GM10847 (cell line): ENCODE data around the gene ATP1B1.

Source experiments
- POLR2A ChIP-seq: IDR thresholded peaks from 2 replicates; pipeline ENCODE4 v1.6.1; 2011; ENCODE audit not compliant: insufficient read length; ENCODE audit errors: extremely low read depth

The ATP1B1 gene

GRCh38 chr1:169106095-169106920 is at the start of gene ATP1B1:
Gene ATP1B1, plus strand, starts transcription at chr1:169106690. Its CDS starts 140 bp downstream, at chr1:169106830.
- TF ChIP-seq POLR2A, result peak; percentile 75

- no peak for TF ChIP-seq POLR2A
Measured at GRCh38 chr1:169059421-169059820, 47.1 kb upstream of the ATP1B1 start.

GRCh38 chr1:169060043-169060722 is 46.3 kb upstream of the ATP1B1 start:
- no peak for TF ChIP-seq POLR2A

- TF ChIP-seq POLR2A, result no peak
Measured at GRCh38 chr1:169060919-169061639, 45.4 kb upstream of the ATP1B1 start.

DNA sequence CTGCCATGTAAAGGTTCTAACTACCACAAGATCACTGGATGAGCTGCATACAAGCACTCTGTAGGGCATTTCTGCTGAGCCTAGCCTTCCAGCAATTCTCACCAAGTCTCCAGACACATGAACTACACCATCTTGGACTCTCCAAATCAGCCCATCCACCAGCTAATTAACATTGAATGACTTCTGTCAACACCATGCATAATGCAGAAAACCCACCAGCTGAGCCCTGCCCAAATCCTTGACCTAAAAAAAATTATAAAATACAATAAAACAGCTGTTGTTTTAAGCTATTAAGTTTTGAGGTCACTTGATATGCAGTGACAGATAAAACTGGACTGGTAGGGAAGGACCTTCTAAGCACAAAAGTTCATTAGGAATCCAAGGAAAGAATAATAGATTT is 44.3 kb upstream of the ATP1B1 start:
- TF ChIP-seq POLR2A, result no peak

DNA sequence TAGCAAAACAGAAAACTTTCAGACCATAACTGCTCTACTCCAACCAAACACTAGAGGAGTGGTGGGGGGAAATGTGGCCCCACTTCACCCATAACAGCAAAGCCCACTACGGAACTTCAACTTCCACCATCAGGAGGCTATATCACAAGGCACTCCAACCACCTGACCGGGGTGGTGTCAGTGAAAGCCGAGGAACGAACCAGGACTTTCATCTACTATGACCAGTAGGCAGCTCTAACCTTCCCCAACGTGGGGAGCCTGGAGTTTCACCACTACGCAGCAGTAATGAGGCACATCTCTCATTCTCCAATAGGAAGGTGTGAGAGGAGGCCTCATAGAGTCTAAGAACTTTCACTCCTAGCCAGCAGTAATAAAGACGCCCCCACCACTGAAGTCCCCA is 42.4 kb upstream of the ATP1B1 start:
- TF ChIP-seq POLR2A, result no peak

- no peak for TF ChIP-seq POLR2A
Measured at GRCh38 chr1:169070547-169070946, 35.9 kb upstream of the ATP1B1 start.

- no peak for TF ChIP-seq POLR2A
Measured at GRCh38 chr1:169070958-169071357, 35.5 kb upstream of the ATP1B1 start.

GRCh38 chr1:169072945-169073725 is 33.4 kb upstream of the ATP1B1 start:
- no peak for TF ChIP-seq POLR2A

GRCh38 chr1:169078163-169078883 is 28.2 kb upstream of the ATP1B1 start:
- no peak for TF ChIP-seq POLR2A

- no peak for TF ChIP-seq POLR2A
Measured at GRCh38 chr1:169081503-169082123, 24.9 kb upstream of the ATP1B1 start.

GRCh38 chr1:169085911-169086310 is 20.6 kb upstream of the ATP1B1 start:
- TF ChIP-seq POLR2A, result no peak

DNA sequence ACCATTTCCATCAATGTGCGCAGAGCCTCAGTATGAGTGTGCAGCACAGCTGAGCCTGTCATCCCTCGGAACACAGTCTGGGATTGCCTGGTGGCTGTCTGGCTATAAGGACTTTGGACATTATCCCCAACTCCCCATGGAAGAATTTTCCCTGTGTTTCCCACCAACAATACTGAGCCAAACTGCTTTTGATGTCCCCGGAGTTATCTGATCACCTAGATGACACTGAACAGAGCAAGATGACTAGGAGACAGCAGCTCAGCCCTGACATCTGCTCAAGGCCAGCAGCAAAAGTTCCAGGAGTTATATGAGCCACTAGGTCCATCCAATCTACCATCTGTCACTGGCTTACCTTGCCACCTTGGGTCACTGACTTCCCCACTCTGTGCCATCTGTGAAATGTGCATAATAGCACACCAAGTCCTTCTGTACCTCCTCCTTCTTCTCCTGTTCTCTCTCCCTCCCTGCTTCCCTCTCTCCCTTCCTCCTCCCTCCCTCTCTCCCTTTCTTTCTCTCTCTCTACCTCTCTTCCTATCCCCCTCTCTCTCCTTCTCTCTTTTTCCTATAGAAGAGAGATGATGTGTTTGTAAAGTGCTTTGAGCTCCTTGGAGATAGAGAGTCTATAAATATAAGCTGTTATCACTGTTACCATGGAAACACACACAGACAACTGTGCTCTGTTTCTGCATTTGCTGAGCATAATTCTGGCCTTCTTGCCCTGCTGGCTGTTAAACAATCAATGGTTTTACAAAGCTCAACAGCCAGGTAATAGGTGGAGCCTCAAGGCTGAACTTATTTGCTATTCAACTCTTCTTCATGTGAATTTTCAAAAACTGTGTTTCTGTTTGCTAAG is 19.7 kb upstream of the ATP1B1 start:
- no peak for TF ChIP-seq POLR2A

DNA sequence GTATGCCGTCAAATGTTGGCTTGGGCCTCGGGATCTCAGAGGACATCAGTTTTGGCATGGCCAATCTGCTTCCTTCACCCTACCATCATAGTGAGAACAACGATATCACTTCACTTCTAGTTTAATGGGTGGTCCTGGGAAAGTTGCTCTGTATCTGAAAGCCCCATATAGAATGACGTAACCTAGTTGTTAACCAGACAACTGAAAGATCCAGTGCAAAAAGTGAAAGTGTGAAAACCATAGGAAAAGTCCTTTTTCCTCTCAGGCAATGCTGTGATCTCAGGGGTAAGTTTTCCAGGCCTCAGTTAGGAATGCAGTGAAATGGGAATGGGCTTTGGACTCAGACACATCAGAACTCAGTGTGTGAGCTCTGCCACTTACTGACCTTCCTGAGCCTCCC is 18.6 kb upstream of the ATP1B1 start:
- no peak for TF ChIP-seq POLR2A

- no peak for TF ChIP-seq POLR2A
Measured at GRCh38 chr1:169089776-169090175, 16.7 kb upstream of the ATP1B1 start.
